ENCODE measurements around the gene PLXNB2.

DNA sequence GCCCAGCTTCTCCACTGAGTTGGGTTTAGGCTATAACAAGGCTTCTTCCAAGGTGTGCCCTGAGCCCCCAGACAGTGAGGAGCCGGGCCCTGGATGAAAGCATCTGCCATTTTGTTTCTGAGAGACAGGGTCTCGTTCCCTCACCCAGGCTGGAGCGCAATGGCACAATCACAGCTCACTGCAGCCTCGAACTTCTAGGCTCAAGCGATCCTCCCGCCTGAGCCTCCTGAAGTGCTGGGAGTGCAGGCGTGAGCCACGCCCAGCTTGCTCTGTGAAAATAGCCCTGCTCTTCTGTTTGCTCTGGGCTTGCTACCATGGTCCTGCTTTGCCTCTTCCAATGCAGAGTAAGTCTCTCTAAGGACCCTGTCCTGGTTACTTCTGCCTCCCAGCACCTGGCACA lies 12.7 kb upstream of the PLXNB2 start:
- TF ChIP-seq, protein P1, sequence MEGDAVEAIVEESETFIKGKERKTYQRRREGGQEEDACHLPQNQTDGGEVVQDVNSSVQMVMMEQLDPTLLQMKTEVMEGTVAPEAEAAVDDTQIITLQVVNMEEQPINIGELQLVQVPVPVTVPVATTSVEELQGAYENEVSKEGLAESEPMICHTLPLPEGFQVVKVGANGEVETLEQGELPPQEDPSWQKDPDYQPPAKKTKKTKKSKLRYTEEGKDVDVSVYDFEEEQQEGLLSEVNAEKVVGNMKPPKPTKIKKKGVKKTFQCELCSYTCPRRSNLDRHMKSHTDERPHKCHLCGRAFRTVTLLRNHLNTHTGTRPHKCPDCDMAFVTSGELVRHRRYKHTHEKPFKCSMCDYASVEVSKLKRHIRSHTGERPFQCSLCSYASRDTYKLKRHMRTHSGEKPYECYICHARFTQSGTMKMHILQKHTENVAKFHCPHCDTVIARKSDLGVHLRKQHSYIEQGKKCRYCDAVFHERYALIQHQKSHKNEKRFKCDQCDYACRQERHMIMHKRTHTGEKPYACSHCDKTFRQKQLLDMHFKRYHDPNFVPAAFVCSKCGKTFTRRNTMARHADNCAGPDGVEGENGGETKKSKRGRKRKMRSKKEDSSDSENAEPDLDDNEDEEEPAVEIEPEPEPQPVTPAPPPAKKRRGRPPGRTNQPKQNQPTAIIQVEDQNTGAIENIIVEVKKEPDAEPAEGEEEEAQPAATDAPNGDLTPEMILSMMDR (IDR thresholded peaks at IDR 0.05; ENCODE audit: low read depth, low read length) = no peak
- TF ChIP-seq EZH2phosphoT487 (IDR thresholded peaks at IDR 0.05; ENCODE audit: low read depth) = no peak

All from OCI-LY3 (cell line).